ENCODE results near the gene FAM234B.

FAM234B gene, protein sequence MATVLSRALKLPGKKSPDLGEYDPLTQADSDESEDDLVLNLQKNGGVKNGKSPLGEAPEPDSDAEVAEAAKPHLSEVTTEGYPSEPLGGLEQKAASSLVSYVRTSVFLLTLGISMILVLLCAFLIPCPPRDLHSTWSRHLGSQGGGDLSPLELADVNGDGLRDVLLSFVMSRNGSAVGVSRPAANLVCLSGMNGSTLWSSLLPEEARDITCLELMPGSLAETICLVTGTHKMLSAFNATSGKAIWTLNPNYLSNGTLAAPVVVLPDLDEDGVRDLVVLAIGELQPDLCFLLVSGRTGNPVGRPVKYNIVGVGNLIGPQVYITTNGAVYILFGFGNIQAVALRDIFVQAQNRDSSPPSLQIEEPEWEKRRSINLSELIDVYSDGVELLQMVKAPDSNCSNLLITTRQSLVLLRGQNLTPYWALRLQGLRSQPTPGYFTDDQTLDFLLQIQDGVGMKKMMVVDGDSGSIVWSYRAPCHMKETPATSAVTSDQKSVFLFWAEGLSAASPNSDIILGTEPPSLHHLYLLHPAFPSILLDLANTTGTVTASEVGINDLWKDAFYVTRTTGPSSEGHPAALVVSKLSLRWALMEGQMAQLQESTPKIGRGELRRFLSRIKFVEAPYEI

DNA sequence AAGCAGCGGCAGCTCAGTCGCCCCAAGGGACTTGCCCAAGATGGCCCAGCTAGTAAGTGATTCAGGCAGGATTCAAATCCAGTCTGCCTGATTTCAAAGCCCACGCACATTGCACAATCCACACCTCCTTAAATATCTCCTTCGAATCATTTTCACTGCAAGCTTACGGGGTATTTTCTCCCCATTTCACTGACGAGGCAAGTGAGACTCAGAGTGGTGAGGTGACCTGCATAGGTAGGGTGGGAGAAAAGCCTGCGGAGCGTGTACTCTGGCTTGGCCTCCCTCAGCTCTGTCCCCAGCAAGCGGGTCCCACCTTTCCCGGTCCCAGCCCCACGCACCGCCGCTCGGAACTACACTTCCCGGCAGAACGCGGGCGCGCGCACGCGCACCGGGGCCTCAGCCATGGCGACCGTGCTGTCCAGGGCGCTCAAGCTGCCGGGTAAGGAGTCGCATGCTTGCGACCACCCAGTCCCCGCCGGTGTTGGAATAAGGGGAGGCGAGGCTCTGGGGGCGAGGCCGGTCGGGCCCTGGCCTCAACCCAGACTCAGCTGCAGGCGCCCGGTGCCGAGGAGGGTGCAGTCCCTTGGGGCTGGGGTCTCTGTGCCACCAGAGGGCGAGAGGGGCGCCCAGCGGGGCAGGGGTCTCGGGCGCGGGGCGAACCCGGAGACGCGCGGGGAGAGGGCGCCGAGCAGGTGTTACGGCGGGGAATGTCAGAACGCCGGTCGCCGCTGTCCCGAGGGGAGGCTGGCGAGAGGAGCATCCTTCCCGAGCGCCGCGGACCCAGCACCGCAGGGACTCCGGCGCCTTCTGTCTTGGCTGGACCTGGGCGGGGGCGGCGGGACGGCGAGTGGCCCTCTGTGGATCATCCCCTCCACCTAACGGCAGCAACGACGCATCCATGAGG is at the start of gene FAM234B:
TSS of gene FAM234B (plus strand) at position 380 of the 904 bp plus-strand sequence. CDS start at position 403, 23 bp downstream.
- DNase-seq = peak; percentile 55 to 77

DNA sequence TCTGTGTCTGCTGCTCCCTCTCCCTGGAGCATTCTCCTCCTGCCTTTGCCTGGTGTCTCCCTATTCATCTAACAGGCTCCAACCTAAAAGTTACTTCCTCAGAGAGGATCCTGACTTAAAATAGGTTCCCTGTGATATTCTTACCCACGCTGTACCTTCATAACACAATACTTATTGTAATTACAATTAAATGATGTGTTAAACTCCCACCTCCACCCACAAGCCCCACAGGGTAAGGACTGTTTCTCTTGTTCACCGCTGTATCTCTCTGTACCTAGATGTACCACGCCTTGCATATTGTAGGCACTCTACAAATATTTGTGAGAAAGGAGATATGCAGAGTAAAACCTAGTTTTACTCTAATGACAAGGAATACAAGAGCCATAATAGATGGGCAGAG is 49.1 kb upstream of the FAM234B start:
- DNase-seq = no peak

DNA sequence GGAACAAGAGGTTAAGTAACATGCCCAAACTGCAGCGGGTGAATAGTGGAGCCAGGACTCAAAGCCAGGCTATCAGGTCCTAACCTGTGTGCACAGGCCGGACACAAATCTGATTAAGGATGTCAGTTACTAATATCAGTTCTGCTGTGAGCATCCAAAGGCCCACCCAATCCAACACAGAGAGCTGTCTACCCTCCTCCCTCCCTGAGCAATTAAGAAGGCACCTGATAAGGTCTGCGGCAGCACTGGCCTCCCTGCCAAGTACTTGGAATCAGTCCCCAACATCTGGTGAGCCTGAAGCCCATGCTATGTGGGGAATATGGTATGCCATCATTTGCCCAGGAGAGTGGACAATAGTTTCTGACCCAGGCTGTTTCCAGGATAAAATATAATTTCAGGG is 48.0 kb upstream of the FAM234B start:
- DNase-seq = no peak

DNA sequence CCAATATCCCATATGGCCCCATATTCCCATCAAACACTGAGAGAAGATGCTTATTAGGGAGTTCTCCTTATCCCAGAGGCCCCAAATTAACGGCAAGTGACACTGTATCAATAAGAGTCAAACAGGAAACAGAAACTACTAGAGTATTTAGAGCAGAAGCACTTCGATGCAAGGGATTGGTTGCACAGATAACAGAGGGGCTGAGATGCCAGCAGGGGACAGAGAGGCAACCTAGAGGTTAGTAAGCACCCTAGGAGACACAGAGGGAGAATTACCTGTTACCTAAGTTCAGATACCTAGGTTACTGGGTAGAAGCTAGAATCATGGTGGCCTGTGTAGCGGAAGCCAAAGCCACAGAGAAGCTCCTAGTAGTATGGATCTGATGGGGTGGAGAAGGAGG is 47.0 kb upstream of the FAM234B start:
- DNase-seq = no peak

DNA sequence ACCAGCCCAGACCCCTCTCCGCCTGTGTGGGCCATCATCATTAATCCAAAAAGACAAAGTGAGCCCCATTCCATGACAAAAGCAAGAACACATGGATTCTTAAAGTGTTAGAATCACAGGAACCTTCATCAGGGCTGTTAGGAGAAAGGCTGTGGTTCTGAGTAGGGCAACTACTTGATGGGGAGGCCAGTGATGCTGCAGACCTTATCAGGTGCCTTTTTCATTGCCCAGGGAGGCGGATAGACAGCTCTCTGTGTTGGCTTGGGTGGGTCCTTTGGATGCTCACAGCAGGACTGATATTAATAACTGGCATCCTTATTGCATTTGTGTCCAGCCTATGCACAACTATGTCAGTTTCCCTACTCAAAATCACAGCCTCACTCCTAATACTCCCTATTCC is 46.4 kb upstream of the FAM234B start:
- no peak for DNase-seq

DNA sequence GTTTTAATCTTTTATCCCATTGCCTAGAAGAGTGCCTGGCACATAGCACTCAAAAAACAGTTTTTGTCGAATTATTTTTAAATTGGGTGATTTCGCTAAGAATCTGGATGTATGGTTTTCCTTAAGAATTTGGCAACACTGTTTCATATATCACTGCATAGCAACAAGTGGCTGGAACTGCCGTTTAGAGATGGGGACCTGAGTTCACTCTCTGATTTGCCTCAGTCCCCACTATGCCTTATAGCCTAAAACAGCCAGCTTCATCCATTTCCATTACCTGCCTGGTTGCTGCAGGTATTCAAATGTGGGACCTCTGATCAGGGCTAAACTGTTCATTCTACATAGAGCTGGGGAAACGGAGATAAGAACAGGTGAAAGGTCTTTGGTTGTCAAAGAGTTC is 45.9 kb upstream of the FAM234B start:
- DNase-seq = no peak

DNA sequence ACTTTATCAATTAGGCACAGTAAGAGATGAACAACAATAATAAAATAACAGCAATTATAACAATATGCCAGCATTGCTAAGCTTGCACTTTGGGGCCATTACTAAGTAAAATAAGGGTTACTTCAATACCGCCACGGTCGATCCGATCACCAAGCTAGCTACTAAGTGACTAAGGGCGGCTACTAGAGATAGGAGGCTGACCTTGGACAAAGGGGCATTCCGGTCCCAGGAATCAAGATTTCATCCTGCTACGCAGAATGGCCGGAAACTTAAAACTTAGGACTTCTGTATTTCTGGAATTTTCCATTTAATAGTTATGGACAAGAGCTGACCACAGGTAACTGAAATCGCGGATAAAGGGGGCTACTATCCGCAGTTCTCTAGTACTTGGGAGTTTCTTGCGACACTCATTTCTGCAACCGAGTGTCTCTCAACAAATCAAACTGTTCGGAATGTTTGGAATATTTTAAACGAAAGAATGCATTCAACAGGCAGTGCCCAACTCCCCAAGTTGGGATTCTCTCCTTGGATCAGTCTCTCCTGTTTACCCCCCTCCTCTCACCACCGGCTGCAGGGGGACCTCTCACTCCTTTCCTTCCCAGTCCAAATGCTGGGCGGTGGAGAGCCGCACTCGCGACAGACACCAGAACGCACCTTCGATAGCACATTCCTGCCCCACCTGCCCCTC is 44.8 kb upstream of the FAM234B start:
- DNase-seq = no peak

DNA sequence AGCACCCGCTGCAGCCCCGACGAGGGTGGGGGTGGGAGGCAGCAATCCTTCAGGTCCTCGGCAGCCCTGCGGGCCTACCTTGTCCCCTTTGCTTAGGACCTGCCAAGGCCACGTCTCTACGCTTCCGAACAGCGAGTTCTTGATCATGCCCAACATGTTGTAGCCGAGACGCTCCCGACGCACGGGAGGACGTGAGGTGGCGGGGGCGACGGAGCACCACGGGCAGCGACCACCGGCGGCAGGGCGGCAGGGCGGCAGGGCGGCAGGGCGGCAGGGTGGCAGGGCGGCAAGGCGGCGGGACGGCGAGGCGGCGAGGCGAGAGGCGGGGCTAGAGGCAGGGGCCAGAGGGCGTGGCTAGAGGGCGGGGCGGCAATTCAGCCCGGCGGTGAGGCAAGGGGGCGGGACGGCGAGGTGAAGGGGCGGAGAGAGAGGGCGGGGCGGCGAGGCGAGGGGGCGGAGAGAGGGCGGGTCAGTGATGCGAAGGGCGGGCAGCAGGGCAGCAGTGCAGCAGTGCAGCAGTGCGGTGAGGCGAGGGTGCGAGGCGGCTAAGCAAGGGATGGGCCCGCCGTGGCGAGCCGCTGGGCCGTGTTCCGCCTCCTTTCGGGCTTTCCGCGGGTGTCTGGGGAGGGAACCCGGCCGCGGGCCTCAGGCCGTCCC is 44.1 kb upstream of the FAM234B start, which contains the start of gene HEBP1:
TSS of gene HEBP1 (minus strand) at position 307 of the 657 bp plus-strand sequence. CDS start at position 156, 151 bp downstream.
- DNase-seq = peak; percentile 83 to 98

DNA sequence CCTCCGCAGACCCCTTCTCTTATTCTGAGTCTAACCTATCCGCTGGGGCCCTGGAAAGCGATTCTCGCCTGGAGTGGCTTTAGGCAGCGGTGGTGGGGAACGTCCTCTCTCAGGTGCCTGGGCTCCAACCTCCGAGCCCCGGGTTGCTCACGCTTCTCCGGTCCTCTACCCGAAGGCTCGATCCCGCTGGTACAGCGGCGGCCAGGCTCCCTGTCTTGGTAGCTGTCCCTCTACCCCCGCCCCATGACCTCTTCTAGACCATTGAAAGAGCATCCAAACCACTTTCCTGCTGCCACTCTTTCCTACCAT is 43.6 kb upstream of the FAM234B start:
- peak in 1 of 2 donors; percentile 19 for DNase-seq

DNA sequence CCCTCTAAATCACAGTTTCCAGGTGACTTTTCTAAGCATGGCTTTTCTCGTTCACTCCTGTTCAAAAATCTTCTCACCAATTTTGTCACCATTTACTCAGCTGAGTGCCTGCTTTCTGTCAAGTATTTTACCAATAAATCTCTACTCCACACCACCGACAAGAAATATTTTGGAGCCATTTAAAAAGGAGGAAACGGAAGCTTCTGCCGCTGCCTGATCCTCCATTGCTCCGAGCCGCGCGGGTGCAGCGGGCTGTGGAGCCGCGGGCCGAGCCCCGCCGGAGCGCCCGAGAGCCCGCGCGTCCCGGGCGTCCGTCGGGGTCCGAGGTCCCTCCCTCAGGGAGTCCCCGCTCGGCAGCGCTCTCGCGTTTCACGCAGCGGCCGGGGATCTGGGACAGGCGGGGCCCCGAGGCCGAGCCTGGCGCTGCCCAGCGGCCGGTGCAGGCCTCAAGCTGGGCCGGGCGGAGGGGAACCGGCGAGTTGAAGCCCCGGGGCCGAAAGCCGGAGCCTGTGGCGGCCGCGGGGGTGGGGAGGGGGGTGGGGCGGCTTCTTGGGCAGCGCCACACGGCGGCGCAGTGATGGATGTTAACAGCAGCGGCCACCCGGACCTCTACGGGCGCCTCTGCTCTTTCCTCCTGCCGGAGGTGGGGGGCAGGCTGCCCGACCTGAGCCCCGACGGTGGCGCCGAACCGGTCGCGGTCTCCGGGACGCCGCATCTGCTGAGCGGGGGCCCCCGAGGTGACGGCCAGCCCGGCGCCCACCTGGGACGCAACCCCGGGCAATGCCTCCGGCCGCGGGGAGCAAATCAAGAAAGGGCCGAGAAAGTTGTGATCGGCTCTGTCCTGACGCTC is 43.0 kb upstream of the FAM234B start:
- DNase-seq = peak; percentile 42 to 59

DNA sequence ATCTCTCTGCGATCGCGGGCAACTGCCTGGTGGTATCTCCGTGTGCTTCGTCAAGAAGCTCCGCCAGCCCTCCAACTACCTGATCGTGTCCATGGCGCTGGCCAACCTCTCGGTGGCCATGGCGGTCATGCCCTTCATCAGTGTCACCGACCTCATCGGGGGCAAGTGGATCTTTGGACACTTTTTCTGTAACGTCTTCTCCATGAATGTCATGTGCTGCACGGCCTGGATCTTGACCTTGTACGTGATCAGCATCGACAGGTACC is 42.5 kb upstream of the FAM234B start:
- no peak for DNase-seq

DNA sequence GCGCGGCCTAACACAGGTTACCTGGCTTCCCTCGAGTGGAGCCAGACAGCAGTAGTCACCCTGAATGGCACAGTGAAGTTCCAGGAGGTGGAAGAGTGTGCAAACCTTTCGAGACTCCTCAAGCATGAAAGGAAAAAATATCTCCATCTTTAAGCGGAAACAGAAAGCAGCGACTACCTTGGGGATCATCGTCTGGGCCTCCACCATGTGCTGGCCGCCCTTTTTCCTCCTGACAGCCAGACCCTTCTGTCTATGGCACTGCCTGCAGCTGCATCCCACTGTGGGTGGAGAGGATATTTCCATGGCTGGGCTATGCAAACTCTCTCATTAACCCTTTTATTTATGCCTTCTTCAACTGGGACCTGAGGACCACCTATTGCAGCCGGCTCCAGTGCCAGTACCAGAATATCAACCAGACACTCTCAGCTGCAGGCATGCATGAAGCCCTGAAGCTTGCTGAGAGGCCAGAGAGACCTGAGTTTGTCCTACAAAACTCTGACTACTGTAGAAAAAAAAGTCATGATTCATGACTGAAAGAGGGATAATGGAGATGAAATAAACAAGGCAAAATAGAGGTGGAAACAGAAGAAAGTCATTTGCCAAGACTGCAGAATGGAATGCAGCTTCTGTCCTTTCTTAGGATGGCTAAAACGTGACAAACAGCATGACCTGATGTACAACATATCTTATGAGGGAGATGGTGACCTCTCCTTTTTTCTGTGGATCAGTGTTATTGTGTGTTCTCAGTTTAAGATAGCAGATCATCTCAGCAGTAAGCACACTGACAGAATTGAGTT is 41.7 kb upstream of the FAM234B start:
- no peak for DNase-seq

DNA sequence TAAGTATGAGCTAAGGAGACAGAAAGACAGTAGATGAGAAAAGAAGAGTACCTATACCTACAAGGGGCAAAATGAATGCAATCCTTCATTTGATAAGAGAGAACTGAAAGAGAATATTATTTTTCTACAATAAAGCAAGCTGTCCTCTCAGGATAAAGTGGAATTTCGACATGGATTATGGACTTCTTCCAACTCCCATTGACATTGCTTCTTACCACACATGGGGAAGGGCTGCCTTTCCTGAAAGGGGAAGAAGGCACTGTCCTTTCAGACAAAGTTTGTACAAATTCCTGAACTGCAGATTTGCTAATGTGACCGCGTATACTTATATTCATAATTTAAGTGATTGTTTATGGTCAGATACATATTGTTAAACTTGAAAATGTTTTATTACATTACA is 39.8 kb upstream of the FAM234B start:
- peak; percentile 38 to 48 for DNase-seq

DNA sequence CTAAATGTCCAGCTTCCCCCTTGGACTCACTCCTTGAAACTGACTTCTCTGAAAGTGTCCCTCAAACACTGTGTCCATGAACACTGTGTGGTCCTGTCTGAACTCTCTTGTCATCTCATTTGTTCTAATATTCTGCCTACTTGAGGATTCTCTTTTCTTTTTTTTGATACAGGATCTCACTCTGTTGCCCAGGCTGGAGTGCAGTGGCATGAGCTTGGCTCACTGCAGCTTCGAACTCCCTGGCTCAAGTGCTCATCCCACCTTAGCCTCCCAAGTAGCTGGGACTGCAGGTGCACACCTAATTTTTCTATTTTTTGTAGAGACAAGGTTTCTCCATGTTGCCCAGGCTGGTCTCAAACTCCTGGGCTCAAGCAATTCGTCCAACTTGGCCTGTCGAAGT is 39.2 kb upstream of the FAM234B start:
- DNase-seq = no peak

DNA sequence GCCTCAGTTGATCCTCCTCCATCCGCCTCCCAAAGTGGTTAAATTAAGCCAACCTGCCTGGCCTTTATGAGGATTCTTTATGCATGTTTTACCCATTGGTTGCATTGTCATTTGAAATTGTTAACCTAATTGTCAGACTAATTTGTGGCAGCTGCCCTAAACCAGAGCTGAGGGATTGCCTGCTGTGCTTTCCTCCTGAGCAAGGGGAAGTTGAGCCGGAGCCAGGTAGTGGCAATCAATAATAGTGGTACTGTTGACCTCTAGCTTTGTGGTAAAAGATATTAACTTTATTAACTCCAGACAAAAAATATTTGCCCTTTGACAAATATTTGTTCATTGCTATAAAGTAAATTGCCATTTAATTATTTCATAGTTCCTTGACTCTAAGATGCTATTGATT is 38.5 kb upstream of the FAM234B start:
- no peak for DNase-seq

DNA sequence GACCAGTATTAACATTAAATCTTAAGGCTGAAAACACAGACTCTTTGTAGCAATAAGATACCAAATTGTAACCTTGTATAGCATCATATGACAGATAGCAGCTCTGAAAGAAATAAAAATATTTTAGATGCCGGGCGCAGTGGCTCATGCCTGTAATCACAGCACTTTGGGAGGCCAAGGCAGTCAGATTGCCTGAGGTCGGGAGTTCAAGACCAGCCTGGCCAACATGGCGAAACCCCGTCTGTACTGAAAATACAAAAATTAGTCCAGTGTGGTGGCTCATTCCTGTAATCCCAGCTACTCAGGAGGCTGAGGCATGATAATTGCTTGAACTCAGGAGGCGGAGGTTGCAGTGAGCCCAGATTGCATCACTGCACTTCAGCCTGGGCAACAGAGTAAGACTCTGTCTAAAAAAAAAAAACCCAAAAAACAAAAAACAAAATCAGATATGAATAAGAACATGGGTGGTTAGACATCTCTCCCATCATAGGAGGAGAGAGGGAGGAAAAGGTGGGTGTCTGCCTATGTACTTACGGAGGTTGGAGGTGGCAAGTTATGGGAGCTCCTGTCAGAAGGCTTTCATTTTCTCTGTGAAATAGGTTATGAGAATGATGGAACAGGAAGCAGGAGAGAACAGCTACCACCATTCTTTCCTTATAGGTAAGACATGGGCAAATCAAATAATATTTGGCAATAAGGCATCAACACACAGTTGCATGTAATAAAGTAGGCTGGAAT is 36.5 kb upstream of the FAM234B start:
- no peak for DNase-seq

DNA sequence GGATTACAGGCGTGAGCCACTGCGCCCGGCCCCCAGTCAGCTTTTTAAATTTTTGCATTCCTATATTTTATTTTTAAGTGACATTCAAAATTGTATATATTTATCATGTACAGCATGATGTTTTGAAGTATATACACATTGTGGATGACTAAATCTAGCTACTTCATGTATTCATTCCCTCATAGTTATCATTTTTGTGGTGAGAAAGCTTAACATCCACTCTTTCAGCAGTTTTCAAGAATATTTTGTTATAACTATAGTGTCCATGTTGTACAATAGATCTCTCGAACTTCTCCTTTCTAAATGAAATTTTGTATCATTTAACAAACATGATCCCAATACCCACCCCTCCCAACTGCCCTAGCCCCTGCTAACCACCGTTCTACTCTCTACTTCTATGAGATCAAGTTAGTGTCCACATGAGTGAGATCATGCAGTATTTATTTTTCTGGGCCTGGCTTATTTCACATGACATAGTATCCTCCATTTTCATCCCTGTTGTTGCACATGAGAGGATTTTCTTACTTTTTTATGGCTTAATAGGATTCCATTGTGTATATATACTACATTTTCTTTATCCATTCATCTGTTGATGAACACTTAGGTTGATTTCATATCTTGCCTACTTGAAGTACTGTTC is 35.3 kb upstream of the FAM234B start:
- DNase-seq = no peak

DNA sequence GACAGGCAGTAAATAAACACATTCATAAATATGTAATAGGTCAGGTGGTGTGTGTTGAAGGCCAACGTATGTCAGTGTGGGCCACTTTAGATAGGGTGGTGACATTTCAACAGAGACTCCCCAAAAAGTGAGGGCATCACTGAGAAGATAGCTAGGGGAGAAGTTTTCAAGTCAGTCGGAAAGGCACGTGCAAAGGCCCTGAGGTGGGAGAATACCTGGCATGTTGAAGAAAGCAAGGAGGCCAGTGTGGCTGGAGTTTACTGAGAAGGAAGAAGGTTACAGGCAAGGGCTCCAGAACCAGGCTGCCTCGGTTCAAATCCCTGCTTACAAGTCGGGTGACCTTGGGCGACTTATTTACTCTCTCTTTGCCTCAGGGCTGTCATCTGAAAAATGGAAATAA is 33.1 kb upstream of the FAM234B start:
- no peak for DNase-seq

DNA sequence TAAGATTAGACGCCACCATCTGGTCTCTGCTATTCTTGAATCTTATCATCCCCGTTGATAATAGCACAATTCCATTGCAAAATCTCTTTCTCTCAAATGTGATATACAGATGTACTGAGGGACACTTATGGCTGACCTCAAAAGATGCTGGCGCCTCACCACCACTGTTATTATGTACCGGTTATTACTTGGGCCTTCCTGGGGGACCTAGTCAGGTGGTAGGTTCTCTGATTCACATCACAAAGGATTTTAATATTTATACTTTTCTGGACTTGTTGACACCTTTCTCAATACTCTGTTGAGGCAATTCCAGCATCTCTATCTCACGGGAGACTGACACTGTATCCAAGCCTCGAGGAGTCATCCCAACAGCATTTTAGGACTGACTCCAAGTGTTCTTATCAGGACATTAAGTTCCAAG is 21.3 kb upstream of the FAM234B start:
- DNase-seq = no peak

All from inflammatory macrophage treated with lipopolysaccharide for 1 hour (primary cell).